NCI-H187 (cell line): Measurements from ENCODE around the gene KIAA0930.

Source experiments
- DNase-seq, 2 experiments: peaks; one replicate each; lab custom pipeline; 2025; lab: John Stamatoyannopoulos, UW

KIAA0930 gene

DNA sequence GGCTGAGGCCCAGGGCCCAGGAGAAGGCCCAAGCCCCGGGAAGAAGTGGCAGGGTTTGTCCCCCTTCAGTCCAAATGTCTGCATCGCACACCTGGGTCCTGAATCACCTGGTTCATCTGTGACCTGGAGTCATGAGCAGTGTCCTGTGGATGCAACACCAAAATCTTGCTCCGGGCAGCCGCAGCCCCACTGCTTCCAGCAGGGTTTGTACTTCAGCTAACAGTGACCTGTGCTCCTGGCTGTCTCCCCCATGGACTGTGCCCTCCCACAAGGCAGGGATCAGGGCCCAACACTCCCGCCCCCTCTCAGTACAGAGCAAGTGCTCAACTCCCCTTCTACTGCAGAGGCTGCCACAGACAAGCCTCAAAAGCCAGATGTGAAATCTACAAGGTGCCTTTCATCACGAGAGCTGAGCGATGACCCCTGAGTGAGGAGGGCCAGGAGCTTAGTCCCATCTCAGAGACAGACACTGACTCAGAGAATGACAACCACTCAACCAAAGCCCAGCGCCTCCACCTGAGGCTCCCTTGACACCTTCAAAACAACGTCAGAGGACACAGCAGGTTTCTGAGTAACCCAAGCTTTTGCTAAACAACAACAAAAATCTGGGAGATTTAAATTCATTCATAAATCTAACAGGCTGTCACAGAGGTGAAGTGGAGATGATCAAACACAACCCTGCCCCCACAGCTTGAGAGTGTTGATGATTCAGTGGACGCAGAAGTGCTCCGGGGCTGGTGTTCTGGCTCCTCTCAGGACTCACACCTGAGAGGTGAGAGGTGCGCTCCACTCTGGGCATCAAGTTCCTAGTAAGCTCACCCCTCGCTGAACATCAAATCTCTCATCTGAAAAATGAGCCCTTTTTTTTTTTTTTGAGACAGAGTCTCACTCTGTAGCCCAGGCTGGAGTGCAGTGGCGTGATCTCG, 3.4 kb downstream of the KIAA0930 start:
- peak in 1 of 2 experiments; percentile 7 for DNase-seq

DNA sequence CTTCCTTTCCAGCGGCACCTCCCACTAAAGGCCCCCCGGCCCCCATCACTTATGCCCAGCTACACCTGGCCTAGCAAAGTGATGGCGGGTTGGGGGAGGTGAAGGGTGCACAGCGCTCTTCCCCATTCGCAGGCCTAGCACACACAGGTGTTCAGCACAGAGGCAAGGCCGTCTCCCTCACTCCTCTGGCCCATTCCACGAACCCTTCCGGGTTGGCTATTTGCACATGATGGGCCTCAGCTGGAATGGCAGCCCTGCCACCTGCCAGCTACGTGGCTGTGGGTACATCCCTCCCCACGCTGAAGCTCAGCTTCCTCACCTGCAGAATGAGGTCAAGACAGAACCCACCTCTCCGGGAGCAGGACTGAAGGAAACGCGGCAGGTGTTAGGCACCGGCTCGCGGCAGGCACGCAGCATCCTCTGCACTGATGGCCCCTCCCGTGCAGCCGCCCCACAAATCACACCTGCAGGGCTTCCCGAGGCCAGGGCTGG, 4.8 kb downstream of the KIAA0930 start:
- peak; percentile 50 to 57 for DNase-seq

DNA sequence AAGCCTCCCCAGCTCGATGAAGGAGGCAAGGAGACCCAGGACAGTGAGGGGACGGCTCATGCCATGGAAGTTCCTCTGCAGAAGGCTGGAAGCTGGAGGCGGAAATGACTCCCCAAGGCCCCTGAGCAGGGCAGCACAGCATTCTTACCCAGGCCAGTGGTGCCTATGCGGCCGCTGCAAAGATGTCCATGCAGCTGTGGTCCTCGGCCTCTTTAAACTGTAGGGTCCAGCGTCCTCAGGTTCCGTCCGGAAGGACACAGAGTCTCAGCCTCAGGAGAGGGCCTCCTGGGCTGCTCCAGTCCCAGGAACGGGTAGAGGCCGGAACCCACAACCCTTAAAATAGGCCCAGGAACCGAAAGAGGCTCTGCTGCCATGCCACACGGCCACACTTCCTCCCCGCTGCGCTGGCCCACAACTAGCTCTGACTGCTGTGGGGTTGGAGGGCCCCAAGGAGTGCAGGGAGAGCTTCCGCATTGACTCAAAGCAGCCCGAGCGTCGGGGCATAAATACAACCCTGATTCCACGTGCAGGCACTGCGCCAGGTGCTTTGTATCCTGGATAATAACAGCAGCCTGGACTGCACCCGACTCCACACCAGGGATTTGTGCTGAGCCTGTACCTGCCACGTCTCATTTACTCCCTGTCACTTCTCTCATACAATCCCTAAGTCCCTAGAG, 5.5 kb downstream of the KIAA0930 start:
- peak in 1 of 2 experiments; percentile 75 for DNase-seq

DNA sequence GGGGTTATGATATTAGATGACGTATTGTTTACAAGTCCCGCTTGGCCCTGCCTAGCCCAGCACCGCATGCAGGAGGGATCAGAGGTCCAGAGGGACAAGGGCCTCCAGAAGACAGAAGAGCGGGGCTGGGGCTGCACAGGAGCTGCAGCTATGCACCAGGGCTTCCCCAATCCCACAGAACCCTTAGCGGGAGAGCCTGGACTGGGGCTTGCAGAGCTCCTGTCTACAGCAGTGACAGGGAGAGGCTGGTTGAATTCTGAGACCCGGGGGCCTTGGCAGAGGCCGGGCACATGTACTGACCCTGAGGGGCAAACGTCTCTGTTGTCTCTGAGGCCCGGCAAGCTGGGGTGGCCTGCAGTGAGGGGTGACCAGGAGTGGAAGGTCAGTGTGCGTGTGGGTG, 6.9 kb downstream of the KIAA0930 start:
- no peak for DNase-seq

DNA sequence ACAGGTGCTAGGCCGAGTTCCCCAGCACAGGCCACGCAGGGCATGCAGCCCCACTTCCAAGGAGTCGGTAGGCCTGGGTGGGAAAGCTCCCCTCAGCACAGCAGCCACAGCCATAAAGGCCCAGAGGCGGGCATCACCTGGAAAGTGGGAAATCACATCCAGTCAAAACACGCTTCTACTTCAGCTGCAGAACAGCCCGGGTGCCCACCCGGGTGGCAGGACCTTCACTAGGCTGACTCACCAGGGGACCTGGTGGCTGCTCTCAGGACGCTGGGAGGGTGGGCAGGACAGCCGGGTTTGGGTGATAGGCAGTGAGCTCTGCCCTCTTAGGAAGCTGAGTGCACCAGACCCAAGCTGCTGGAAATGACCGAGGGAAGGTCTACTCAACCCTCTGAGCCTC, 7.3 kb downstream of the KIAA0930 start:
- DNase-seq: no peak

DNA sequence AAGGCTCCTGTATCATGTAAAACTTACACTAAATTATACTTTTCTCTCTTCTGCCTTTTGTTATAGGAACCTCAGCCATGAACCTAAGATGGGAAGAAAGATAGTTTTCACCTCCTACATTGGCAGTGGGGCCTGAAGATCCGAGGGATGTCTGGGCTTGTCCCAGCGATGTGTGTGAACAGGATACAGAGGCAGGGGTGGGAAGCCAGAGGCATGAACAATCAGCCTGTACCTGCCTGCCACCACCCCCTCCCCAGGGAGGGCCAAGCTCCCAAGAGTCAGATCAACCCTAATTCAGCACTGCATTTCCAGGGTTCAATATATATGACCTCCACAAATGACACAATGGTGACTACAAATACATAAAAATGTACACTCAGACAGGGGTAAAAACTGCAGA, 9.4 kb downstream of the KIAA0930 start:
- DNase-seq: no peak

DNA sequence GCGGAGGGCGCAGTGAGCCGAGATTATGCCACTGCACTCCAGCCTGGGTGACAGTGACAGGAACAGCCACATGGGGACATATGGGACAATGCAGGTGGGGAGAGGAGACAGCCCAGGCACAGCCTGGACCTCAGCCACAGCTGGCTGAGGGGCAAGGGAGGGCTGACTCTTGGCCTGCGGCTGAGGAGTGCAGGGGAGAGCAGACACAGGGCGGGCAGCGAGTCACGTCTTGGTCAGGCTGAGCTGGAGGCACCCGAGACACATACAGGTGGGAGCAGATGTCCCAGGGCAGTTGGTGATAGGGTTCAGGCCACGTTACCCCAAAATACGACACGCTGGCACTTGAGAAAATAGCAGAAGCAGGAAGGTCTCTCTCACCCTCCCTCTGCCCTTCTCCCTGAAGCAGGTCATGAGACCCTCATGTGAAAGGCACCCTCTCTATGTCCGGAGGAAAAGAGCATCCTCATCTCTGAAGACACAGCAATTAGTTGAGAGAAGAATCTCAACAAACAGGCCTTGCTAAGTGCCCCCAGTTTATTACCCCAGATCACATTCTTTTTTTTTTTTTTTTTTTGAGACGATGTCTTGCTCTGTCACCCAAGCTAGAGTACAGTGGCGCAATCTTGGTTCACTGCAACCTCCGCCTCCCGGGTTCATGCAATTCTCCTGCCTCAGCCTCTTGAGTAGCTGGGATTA, 10.5 kb downstream of the KIAA0930 start:
- no peak for DNase-seq

DNA sequence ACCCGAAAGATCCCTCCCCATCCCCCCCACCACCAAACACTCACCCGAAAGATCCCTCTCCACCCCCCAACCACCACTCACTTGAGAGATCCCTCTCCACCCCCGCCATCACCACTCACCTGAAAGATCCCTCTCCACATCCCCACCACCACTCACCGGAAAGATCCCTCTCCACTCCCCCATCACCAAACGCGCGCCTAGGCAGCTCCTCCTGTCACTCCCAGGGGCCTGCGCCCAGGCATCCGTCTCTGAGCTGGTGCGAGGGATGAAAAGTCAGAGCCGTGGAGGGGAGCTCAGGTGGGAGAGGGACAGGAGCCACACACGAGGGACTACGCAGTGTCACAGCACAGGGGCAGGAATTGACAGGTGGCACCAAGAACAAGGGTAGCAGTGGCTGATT, 11.5 kb downstream of the KIAA0930 start:
- DNase-seq: no peak

DNA sequence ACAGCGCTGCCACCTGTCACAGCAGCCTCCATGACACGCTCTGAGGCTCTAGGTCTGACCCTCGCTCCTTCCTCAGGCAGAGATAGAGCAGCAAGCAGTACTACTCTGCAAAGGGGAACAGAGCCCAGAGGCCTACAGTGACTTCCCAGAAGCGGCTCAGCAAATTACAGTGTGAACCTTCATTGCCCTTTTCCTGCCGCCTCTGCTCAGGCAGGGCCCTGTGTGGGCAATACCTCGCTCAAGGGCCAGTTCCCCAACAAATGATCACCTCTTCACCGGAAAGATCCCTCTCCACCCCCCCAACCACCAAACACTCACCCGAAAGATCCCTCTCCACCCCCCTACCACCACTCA, 12.3 kb downstream of the KIAA0930 start:
- DNase-seq: no peak

DNA sequence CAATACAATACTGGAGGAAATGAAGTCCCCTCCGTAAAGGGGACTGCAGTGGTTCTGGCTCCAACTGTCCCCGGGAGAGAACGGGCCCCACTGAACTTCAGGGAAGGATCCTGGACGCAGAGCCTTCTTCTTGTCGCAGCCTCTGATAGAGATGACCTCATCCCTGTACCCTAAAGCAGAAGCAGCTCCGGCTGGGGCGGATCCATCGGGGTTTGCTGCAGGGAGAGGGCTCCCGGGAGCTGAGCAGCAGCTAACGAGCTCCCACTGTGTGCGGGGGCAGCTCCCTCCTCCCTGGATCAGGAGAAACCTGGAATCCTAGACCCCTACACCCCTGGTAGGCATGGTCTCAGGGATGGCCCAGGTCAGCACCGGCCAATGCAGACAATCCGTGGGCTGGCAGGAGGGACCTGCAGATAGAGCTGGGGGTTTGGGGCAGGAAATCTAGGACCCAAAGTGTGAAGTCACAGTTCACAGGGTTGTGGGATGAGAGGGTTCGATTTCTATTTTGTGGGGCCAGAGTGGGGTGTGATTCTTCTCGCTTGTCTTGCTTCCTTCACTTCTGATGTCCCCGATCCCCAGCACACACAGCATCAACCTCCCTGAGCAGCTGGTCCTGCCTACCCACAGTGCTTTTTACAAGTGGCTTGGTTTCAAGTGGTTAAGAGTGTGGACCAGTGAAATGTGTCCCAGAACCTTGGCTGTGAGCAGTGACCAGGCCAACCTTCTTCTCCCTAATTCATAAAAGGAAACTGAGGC, 12.9 kb downstream of the KIAA0930 start:
- no peak for DNase-seq

DNA sequence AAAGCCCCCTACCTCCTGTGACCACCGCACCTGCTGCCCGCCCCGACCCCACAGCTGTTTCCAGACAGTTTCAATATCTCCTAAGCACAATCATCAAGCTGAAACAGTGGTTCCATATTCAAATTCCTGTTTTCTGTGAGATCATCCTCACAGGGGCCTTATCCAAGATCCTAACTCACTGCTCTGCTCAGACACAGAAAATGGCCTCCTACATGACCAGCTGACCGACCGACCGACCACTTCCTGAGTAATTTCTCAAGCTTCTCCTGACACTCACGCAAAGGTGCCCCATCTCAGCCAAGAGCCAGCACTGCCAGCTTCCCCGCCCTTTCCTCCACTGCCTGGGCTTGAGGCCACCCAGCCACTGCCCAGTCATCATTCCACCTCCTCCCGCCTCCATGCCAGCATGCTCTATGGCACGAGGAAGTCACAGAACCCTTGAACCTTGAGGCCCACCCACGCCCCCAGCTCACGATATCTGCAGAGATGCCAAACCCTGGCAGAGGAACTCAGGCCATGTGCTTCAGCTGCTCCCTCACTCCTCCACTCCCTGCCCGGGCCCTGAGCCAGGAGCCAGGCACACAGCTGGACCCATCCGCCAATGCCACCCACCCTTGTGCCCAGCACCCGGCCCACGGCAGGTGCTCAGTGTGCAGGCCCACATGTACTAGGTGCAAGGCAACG, 14.0 kb downstream of the KIAA0930 start:
- DNase-seq: no peak

DNA sequence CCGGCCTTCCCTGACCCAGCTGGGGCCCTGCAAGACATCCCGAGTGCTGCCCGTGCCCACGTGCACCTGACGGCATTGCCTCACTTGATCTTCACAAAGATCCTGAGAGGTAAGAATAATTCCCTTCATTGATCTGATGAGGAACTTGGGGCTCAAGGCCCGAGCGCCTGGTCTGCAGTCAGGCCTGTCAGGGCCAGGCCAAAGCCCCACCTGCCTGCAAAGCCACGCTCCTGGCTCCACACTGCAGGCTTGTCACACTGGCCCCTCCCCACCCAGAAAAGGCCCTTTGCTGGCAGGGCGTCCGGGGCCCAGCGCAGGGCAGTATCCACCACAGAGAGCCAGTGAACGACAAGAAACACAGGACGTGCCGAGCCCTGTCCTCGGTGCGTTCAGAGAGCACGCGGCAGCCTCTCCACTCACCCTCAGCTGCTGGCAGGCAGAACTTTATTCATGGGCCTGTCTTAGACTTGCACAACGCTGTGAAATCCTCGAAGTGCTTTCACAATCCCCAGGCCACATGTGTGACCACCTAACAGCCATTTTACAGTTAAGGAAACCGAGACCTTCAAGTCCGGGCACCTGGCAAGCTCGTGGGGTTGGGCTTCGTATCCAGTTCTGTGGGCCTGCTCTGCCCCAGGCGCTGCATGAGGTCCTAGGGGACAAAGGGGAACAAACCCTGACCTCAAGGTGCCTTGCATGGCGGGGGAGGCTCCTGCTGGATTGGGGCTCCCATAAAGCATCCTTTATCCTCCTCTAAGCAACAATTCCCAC, 14.8 kb downstream of the KIAA0930 start:
- DNase-seq: no peak

DNA sequence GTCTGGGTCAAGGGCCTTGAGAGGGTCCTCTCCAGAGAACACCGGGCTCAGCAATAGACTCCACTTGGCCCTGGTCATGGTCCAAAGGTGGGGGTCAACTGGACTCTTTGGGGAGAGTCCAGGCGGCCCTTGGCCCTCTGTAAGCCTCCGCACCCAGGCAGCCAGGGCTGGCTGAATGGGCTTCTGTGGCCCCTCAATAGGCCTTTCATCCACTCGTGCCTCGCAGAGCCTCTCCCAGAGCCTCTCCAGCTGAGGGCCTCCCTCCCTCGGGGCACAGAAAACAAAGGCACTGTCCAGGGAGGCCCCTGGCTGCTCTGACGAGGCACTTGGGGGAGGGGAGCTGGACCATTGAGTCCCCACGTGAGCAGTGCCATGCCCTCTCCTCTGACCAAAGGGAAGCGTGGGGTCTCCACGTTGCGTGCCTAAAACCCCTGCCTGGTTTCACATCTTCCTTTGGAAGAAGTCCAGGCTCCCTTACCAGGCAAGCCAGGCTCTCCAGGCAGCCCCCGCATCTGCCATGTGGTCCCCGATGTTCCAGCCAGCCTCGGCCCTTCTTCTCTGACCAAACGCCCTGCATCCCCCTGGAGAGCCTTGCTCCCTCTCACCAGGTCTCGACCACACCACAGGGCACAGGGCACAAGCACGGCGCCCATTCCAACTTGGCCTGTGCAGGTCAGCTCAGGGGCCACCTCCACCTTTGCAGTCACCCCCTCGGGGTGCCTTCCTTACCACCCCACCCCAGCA, 15.5 kb downstream of the KIAA0930 start:
- no peak for DNase-seq

DNA sequence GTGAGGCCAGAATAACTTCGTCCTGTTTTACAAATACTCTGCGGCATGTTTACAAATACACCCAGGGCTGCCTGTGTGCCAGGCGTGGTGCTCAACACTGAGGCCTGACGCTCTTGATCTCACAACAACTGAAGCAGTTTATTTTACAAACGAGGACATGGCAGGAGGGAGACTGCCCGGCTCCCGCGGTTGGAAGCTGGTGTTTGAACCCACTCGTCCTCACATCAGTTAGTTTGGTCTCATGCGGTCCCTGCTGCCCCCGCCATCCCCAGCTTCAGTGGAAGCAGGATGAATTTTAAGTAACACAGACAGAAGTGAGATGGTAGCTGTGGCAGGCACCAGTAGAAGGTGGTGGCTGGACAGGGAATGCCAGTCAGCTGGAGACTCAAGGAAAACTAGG, 16.4 kb downstream of the KIAA0930 start:
- DNase-seq: no peak

DNA sequence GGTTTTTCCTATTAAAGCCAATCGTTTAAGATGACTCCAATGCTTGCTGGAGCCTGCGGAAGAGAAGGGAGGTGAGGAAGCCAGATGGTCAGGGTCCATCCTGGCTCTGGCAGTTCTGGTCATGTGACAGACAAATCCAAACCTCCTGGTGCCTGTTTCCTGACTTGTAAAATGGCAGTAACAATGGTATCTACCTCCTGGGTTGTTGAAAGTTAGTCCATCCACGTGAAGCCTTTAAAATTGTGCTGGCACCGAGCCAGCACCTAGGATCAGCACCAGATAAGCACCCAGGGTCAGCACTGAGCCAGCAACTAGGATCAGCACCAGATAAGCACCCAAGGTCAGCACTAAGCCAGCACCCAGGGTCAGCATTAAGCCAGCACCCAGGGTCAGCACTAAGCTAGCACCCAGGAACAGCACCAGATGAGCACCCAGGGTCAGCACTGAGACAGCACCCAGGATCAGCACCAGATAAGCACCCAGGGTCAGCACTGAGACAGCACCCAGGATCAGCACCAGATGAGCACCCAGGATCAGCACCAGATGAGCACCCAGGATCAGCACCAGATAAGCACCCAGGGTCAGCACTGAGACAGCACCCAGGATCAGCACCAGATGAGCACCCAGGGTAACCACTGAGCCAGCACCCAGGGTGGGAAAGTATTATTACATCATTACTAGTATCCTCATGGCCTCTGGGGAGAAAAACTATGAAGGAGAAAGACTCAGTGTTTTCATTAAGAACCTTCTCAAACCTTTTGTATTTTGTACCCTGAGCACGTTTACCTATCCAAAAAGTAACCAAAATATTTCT, 17.2 kb downstream of the KIAA0930 start:
- no peak for DNase-seq

DNA sequence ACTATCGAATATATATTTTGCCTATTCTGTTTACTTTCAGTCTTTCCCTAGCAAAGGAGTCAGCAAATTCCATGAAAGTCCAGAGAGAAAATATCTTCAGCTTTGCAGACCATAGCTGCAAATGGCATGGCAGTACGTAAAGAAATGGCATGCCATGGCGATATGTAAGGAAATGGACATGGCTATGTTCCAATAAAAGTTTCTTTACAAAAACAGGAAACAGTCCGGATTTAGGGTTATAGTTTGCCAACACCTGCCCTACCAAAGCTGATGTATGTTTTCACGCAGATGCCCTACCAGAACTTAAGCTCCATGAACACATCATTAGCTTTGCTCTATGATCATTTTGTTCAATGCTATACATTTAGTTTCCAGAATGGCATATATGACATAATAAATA, 19.5 kb downstream of the KIAA0930 start:
- DNase-seq: no peak

DNA sequence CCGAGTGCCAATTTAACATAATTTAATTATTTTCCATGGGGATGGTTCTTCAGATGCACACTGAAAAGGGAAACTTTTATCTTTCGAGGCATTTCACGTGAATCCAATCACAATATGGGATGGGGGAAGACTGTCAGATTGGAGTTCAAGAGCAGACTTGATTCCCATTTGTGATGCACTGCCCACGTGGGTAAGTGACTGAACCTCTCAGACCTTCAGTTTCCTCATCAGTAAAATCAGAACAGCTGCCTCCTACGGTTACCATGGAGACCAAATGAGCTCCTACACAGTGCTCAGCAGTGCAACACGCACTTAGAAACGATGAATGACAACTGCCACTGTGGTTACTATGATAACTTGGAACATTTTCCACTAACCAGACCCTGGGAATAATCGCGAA, 21.7 kb downstream of the KIAA0930 start:
- no peak for DNase-seq

DNA sequence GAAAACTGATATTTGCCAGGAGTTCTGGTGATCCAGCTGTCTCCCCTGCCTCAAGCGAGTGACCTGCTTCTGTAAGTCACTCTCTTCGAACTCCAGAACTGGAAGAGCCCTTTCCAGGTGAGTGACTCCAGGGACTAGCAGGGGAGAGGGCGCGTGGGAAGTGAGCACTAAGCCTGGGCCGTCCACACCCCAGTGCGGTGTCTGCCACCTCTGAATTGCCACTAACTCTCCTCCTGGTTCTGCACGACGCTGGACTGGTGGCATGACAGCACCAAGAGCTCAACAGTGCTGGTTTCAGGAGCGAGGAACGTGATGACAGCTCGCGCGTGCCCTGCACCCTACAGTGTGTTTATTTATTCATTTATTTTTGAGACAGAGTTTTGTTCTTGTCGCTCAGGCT, 22.9 kb downstream of the KIAA0930 start:
- no peak for DNase-seq

DNA sequence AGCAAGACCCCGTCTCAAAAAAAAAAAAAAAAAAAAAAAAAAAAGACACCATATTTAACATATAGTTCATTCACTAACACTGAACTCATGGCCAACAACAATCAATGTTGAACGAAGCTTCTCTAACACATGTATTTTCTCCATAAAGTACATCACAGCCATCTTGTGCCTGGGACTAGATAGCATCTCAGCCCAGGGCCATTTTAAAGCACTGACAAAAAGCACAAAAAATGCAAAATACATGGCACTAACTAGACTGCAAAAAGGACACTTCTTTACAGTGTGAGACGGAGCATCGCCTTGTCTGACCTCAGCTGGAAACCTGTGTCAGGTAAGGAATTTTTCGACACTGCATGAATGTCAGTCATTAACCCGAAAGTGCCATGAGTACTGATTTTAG, 23.3 kb downstream of the KIAA0930 start:
- no peak for DNase-seq
